ENCODE data around the gene CH25H.
A peak's percentile ranks its signal among the peaks of the same experiment; 100 is the strongest.
"Not testable (repeated sequence)": the region's sequence is repeated elsewhere in the genome, so short reads cannot be mapped to it uniquely, and the experiment has no call there.

CH25H gene, protein sequence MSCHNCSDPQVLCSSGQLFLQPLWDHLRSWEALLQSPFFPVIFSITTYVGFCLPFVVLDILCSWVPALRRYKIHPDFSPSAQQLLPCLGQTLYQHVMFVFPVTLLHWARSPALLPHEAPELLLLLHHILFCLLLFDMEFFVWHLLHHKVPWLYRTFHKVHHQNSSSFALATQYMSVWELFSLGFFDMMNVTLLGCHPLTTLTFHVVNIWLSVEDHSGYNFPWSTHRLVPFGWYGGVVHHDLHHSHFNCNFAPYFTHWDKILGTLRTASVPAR

DNA sequence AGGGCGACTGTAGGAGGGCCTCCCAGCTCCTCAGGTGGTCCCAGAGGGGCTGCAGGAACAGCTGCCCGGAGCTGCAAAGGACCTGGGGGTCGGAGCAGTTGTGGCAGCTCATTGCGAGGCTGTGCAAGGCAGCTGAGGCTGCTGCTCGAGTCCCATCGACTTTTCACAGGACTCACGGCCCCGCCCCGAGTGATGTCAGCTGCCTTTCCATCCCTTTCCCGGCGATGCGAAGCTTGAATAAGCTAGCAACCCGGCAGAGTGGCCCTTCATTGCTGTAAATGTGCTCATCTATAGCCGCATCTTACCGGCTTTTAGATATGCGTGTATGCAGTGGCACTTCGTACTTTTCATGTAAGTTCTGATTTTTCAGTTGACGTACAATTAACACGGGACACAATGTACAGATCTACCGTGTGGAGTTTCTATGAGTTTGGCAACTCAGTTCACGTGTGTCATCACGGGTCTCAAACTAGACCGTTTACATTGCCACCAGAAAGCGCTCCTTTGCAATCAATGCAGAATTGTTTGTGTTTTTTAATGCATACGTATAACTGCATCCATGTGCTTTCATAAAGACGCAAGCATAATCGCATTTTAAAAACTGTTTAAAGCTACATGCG is at the start of gene CH25H:
Gene CH25H, minus strand, starts transcription at position 137 of the 620 bp plus-strand sequence. Its CDS starts 25 bp downstream, at position 112.
- peak; percentile 21 to 61 for DNase-seq (ENCODE audit: low read depth in 2 of 2)

DNA sequence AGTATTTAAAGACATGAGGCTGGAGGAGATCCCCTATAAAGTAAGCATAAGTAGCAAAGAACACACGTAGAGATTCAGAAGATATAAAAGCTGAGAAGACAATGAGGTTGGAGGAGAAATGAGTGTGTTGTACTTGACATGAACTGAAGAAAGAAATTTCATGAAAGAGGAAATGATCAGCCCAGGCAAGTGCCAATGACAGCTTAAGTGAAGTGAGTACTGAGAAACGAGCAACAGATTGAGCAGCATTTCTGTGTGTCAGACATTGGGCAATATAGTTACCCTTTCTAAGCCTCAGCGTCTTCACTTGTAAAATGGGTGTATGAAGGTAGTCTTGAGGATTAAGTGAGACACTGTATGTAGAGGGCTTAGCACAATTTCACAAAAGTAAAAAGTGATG is 49.2 kb upstream of the CH25H start:
- no peak for DNase-seq (ENCODE audit: low read depth in 2 of 2)

DNA sequence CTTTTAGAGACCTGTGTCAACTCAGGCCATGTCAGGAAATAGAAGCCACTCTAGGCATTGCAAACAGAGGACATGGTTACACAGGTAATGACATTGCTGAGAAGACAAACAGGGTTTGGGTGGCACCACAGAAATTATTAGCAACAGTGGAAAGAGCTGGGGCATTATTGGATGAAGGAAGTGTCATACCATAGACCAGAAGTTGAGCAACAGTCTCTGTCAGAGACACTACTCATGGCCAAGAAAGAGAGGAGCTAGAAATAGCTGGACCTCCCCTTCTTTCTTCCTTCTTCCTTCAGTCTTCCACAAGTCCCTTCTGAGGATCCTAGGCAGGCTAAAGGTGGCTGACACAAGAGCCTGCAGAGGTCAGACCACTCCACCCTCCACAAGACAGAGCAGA is 48.7 kb upstream of the CH25H start:
- DNase-seq (ENCODE audit: low read depth in 2 of 2): no peak

DNA sequence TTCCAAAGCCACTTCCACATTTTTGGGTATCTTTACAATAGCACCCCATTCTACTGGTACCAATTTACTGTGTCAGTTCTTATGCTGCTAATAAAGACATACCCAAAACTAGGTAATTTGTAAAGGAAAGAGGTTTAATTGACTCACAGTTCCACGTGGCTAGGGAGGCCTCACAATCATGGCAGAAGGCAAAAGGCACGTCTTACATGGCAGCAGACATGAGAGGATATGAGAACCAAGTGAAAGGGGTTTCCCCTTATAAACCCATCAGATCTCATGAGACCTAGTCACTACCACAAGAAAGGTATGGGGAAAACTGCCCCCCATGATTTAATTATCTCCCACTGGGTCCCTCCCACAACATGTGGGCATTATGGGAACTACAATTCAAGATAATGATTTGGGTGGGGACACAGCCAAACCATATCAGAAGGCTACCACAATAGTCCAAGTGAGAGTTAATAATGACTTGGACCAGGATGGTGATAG is 48.0 kb upstream of the CH25H start:
- not testable (repeated sequence) for DNase-seq (ENCODE audit: low read depth in 2 of 2)

DNA sequence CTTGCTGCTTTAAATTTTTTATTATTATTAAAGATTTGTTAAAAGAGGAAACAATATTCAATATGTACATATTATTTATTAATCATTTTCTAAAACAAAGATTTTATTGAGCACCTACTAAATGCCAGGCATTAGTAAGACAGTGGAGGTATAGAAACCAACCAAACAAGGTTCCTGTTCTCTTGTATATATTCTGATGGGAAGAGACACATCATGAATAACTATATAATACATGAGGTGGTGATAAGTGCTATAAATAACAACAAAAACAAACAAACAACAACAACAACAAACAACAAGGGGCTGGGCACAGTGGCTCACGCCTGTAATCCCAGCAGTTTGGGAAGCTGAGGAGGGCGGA is 45.1 kb upstream of the CH25H start:
- DNase-seq (ENCODE audit: low read depth in 2 of 2): no peak

DNA sequence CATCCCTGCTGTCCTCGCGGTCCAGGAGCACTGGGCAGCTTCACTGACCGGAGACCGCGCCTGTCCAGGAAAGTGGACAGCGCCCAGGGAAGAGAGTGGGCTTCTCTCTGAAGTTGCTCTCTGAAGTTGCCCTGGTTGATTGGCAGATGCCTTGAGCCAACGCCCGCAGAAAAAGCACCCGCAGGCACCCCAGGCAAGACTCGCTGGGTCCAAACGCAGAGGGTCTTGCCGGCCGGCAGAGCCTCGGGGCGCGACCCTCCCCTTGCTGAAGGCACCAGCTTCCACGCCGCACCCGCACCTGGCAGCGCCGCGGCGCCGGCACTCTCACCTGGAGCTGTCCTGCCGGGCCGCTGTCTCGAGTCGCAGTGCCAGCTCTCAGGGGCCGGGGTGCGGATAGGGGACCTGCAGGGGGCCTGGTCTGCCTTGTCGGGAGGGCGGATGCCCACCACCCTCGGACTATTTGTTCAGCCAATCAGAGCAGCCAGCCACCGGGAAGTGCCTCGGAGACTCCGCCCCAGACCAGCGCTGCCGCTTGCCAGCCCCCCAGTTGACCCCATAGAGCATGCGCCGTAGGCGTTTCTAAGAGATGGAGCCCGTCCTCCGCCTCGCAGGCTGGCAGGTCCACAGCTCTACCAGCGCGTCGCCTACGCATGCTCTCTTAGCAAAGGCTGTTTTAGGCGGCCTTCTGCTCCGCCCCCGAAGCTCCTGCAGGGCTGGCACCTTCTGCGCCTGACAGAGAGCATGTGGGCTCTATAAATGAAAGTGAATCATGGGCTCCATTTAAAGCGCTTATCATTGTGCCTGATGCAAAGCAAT is 44.5 kb upstream of the CH25H start, which contains the start of gene LIPA:
Gene LIPA, minus strand, starts transcription at position 367 of the 816 bp plus-strand sequence. CDS start 4,127 bp downstream, outside the sequence.
- peak; percentile 89 to 91 for DNase-seq (ENCODE audit: low read depth in 2 of 2)

DNA sequence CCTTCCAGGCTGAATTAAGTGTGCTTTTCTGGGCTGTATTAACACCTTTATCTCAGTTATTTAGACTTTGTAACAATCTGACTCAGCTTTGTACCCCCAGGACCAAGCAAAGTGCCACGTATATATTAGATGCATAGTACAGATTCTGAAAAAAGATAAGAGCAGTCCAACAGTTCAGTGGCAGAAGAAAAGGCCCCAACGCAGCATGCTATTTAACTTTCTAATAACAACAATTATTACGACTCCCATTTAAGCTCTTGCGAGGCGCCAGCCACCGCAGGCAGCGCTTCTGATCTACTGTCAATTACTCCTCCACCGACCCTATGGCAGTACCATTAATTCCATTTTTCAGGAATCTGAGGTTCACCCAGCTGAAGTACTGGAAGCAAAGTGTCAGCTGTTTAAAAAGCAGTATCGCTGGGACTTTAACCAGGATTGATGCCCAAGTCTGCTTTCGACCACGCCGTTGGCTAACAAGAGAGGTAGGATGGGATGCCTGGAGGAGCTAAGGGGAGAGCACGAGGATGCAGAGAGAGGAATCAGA is 43.8 kb upstream of the CH25H start:
- no peak for DNase-seq (ENCODE audit: low read depth in 2 of 2)

DNA sequence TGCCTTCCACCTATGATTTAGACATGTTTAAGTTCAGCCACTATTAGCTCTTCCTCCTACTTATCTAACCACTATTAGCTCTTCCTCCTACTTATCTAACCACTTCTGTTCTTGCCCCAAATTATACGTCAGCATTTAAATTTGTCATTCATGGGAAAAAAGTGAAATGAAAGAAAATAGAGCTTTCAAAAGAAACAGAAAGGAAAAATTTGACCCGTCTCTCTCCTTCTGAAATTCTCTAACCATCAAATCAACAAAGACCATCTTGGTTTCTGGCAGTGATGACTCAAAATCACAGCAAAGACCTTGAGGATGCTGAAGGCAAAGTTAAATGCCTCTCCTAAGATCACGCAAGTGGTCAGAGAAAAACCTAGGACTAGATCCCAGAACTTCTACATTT is 41.9 kb upstream of the CH25H start:
- no peak for DNase-seq (ENCODE audit: low read depth in 2 of 2)

DNA sequence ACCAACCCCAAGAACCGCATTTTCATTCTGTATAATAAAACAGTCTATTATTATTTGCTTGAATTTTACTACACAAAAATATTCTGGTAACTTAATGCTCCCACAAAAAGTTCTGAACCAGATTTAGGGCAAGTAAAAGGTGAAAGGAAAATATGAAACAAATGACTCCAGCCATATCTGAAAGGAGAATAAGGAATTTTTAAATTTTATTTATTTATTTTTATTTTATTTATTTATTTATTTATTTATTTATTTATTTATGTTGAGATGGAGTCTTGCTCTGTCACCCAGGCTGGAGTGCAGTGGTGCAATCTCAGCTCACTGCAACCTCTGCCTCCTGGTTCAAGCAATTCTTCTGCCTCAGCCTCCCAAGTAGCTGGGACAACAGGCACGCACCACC is 40.5 kb upstream of the CH25H start:
- not testable (repeated sequence) for DNase-seq (ENCODE audit: low read depth in 2 of 2)

DNA sequence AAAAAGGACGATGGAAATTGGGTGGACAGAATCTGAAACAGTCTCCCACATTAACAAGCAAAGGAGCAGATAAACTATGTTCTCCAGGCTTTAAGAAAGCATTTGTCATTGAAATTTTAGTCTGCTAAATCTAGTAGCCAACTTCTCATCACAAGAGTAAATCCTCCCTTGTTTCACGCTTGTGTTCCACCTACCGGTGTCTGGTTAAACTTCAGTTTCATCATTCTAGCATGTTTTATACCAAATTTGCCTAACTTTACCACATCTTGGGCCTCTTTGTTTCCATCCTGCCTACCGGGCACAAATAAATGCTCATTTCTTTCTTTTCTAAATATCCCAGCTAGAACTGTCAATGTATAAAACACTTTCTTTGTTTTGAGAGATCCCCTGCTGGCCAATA is 38.7 kb upstream of the CH25H start:
- DNase-seq (ENCODE audit: low read depth in 2 of 2): no peak

DNA sequence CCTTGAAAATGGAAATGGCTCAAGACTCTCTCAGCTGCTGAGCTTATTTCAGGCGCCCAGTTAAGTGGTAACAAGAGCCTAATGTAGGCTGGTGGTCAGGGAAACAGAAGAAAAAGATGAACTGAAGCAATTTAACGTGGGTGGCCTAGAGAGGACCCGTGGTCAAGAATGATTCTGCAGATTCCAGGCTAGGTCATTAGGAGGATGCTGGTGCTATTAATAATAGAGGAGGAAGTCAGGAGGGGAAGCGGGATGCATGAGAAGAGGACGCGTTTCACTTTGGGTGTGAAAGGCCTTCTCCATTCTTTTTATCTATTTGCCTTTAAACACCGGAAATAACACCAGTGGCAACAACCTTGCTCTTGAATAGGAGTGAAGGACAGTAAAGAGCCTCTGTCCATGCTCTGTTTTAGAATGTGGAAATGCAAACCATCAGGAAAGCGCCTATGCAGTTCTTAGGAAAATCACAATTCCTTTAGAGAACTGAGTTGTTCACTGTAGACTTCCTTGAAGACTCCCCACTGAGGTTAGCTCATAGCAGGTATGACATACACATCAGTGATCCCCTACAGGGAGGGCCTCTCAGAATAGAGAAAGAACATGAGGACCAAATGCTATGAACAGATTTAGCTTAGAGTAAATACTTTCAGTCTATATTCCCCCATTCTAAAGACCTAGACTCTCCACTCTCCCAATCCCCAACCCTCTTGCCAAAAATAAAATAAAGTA is 35.9 kb upstream of the CH25H start:
- DNase-seq (ENCODE audit: low read depth in 2 of 2): no peak

DNA sequence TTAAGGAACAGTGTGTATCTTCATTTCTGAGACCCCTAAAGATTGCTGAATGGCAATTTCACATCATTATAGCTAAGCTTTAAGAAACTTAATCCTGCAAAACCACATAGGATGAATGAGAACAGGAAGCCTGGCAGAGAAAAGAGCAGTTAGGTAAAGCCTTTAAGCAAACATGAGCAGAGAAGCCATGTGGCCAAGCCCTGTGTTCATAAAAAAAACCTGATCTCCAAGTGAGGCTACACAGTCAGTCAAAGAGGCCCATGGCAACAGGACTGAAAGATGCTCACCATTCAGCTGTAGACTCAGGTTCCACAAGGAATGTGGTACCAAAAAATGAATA is 35.2 kb upstream of the CH25H start:
- no peak for DNase-seq (ENCODE audit: low read depth in 2 of 2)

DNA sequence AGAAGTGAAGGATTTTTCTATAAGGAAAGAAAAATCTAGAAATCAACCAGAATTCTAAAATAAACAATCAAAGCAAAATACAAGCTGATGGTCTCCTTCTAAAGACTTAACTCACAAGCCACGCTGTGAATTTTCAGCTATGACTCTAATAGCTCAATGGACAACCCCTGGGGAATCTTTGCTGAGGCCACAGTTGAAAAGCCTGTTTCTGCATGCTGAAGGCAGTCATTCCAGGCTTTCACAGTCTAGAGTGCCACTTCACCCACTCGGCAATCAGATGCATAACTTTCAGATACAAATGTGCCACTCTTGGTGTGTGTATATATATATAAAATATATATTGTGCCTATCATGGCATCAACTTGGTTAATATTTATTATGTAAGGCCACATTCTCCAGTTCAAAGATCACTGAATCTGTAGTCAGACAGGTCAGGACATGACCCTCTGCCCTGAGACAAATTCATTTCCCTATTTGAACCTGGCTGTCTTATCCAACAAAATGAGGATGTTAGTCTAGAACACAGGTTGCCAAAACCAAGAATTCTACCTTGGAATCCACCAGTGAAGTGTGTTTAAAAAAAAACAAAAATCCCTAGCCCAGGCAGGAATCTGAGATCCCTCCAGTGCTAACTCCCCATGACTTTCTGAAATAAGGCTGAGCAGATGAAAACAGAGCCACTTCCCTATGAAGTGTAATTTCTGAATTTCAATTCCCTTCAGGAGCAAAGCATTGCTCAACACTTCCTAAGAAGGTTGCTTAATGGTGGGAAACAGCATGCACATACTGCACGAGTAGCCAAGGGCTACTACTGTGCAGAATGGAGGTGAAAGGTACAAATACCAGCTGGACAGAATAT is 34.6 kb upstream of the CH25H start:
- no peak for DNase-seq (ENCODE audit: low read depth in 2 of 2)

DNA sequence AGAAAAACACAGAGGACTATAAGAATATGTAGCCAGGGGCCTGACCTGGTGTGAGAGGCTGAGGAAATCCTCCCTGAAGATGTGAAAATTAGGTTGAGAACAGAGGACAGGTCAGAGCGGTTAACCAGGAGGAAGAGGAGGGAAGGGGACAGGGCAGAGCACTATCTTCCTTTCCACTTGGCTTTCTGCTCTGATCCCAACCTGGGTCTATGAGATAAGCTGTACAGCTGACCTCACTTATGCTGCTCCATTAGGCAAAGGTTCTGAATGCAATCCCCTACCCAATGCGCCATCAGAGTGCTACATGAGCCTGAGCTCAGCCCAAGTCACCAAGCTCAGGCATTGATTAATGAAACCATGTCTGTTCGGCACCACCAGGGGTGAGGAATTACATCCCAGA is 33.9 kb upstream of the CH25H start:
- DNase-seq (ENCODE audit: low read depth in 2 of 2): no peak

DNA sequence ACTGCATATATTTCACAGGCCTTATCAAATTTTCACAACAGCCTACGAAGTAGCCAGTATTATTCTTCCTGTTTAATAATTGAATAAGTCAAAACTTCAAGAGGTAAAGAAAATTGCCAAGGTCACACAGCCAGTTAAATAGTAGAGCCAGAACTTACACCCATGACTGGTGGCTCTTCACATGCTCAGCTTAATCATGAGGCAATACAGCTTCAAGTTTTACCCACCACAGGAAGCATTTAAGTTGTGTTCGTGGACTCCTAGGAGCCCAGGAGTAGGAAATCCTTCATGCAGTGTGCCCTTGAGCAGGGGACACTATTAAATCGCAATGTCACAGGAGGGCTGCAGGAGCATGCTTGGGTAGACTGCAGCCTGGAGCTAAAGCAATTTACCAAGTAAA is 33.4 kb upstream of the CH25H start:
- no peak for DNase-seq (ENCODE audit: low read depth in 2 of 2)

DNA sequence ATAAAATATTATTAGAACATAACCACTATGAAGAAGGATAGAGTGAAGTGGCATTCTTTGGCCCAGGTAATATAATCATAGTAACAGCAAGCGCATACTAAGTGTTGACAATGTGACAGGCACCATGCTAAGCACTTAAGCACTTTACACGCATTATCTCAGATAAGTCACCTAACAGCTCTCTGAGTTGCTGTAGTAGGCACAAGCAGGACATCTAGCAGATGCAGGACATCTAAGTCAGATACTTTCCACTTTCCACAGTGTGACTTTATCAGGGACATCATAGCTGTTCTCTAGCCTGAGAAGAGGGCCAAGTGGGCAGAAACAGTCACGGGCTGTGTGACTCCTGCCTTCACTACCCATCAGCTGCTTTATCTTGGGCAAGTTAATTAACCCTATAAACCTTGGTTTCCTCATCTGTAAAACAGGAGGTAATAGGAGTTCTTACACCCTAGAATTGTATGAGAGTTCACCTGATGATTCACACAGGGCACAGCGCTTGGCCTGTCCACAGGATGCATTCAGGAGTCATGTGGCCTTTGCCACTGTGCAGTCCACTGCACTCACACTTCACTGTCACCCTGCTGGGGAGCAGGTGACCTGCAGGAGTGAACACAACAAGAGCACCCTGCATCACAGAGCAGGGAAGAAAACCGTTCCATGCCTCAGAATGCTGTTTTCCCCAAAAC is 32.0 kb upstream of the CH25H start:
- DNase-seq (ENCODE audit: low read depth in 2 of 2): no peak

DNA sequence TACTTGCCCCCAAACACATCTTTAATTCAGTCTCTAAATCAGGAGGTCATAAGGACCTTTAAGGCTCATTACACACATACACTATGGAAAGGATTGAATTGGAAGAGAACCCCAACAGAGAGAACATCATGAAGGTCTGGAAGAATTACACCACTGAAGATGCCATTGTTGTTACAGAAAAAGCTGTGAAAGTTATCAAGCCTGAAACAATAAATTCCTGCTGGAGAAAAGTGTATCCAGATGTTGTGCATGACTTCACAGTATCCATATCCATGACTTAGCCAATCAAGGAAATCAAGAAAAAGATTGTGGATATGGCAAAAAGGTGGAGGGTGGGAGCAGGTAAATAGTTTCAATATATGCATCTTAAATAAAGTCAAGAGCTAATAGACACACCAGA is 30.7 kb upstream of the CH25H start:
- DNase-seq (ENCODE audit: low read depth in 2 of 2): no peak

DNA sequence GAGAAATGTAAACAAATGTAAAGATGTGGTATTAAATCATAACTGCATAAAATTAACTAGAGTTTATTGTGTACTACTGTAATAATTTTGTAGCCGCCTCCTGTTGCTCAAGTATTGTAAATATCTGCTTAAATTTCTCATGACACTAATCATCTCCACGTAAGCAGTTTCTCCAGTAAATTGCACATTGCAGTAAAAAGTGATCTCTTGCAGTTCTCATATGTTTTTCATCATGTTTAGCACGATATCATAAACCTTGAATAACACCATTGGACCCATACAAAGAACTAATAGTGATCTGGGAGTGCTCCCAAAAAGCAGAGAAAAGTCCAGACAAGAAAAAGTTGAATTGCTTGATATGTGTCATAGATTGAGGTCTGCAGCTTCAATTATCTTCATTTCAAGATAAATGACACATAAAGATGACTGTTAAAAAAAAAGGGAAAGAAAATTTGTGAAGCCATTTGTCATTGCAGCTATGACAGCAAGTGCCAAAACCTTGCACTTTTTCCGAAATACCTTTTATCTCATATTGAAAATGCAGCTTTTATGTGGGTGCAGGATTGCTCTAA is 29.2 kb upstream of the CH25H start:
- DNase-seq (ENCODE audit: low read depth in 2 of 2): no peak

DNA sequence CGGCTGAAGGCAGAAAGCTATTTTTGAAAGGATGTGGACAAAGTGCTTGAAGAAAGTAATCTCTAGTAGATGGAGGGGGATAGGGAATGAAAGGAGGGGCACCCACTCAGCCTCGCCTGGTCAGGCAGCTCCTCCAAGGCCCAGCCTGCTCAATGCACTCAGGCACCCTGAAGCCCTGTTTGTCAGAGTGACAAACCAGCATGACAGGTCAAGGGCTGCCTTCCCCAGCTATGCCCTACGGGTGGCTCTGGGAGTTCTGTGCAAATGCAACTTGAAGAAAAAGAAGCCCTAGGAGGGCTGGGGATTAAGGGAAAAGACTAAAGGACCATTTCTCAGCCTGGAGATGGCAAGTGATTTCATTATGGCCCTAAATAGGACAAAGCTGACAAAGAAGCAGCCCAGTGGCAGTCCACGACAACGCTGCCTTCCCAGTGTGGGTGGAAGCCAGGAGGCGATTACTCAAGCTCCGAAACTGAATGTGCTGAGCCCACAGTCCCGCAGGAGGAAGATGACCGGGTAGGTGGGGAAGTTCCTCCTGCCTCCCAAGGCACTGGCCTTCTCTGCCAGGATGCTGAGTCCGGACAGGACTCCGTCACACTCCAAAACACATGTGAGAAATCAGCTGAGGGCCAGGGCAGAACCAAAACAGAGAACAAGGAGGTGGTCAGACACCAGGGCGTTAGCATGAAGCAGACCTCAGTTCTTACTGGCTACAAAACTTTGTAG is 28.1 kb upstream of the CH25H start:
- DNase-seq (ENCODE audit: low read depth in 2 of 2): no peak
